PC-9 (cell line): ENCODE results near the gene AKT1S1.

Experiments
- EZH2 ChIP-seq: fragments of 200-600 bp; sonication (generic); IDR thresholded peaks from 2 replicates; pipeline ENCODE4 v1.8.0; 2017; ENCODE audit warnings: antibody characterized with exemption, low read depth
- TF ChIP-seq, protein P1 (sequence below): fragments of 200-600 bp; sonication (generic); conservative IDR thresholded peaks from 2 replicates; pipeline ENCODE4 v1.6.1; 2017; ENCODE audit warnings: mixed run types, antibody characterized with exemption, mild to moderate bottlenecking, moderate library complexity

DNA sequence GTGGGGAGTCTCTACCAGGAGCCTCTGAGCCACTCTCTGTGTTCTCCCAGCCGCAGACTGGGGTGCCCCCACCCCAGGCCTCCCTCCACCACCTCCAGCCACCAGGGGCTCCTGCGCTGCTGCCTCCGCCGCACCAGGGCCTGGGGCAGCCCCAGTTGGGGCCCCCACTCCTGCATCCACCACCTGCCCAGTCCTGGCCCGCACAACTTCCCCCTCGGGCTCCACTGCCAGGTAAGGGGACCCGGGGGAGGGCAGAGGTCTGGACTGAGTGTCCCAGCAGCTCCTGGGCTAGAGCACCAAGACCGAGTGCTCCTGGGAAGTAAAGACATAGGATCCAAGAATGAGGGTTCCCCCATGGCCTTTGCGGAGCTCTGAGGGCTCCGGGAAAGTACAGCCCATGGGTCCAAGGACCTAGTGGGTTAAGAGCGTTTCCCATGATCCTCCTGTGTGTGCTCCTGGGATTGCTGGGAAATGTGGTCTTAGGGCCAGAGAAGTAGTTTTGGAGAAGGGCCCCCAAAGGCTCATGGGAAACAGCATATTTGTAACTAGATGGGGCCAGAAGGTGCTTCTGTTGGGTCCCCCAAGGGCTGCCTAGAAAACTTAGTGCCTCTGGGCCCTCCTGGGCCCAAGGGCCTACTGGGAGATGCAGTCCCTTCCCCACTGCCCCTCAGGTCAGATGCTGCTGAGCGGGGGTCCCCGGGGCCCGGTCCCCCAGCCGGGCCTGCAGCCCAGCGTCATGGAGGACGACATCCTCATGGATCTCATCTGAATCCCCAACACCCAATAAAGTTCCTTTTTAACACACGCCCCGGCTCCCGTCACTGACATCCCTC lies 40.8 kb downstream of the AKT1S1 start:
- TF ChIP-seq, protein P1, sequence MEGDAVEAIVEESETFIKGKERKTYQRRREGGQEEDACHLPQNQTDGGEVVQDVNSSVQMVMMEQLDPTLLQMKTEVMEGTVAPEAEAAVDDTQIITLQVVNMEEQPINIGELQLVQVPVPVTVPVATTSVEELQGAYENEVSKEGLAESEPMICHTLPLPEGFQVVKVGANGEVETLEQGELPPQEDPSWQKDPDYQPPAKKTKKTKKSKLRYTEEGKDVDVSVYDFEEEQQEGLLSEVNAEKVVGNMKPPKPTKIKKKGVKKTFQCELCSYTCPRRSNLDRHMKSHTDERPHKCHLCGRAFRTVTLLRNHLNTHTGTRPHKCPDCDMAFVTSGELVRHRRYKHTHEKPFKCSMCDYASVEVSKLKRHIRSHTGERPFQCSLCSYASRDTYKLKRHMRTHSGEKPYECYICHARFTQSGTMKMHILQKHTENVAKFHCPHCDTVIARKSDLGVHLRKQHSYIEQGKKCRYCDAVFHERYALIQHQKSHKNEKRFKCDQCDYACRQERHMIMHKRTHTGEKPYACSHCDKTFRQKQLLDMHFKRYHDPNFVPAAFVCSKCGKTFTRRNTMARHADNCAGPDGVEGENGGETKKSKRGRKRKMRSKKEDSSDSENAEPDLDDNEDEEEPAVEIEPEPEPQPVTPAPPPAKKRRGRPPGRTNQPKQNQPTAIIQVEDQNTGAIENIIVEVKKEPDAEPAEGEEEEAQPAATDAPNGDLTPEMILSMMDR: no peak
- TF ChIP-seq EZH2: no peak
